ENCODE measurements around the gene UBE4A.

- no peak for TF ChIP-seq CTCF (IDR thresholded peaks at IDR 0.05)
- TF ChIP-seq RCOR1 (IDR thresholded peaks at IDR 0.05; ENCODE audit: low read length): no peak
- no peak for TF ChIP-seq SMC3 (IDR thresholded peaks at IDR 0.05; ENCODE audit: low read depth, low read length)
- TF ChIP-seq POLR2AphosphoS5 (IDR thresholded peaks at IDR 0.05; ENCODE audit: low read depth, low read length): no peak
Observed at GRCh38 chr11:118380571-118380970, 21.2 kb downstream of the UBE4A start.

Data from SK-N-SH (cell line).